ENCODE results near the gene RARRES1.

RARRES1 gene

DNA sequence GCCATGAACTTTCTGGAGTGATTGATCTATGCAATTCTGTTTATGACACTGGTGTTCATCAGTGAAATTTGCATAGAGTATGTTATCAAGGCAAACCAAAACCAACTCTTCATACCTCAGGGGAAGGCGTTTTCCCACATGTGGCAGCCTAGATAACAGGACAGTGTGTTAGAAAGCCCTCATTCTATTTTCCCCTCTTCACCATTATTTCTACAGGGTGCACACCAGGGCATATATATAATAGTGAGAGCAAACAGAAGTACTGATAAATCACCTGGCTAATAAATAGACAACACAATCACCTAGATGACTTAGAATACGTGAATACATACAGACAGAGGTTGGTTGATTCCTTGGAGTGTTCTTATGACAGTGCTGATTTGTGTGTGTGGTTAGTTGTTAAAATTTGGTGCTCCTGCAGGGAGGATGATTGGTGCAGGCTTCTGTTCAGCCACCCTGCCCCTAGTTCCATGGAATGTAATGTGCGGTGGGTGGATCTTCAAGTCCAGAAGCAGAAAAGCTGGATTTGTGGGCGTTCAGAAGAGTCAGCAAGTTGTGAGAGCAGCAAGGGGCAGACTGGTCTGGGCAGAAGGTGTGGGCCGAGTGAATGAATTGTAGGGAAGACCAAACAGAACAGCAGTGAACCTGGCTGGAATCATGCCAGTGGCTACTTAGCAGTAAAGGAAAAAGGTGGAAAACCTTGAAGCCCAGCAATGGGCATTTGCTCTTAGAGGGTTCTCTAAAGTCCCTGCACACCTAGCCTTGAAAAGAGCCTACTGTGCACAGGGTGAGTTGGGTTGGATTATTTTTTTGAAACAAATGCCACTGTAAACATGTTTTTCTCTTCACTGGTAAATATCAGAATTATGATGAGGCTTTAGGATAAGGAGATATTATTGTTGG is 11.7 kb upstream of the RARRES1 start:
- Histone ChIP-seq H3F3A (ENCODE audit: control insufficient read depth, insufficient read depth) (no peaks in the 10 kb centered on the region), H3K9me2 (replicated peaks; ENCODE audit: control insufficient read depth, low read length) (no peaks in the 10 kb centered on the region), H3K27ac (ENCODE audit: low read depth, low read length) (no peak overlapping the region), H3K4me1 (ENCODE audit: control insufficient read depth, low read length) (peaks cover 12% of the 10 kb centered on the region), H3K27me3 (ENCODE audit: control insufficient read depth, low read length) (no peaks in the 10 kb centered on the region), H4K20me1 (ENCODE audit: control insufficient read depth, insufficient read depth, low read depth, low read length) (no peaks in the 10 kb centered on the region), H3K4me3 (ENCODE audit: low read length) (no peak overlapping the region), H3K79me2 (ENCODE audit: control insufficient read depth, low read length) (no peaks in the 10 kb centered on the region), H3K36me3 (ENCODE audit: control insufficient read depth, low read length) (no peaks in the 10 kb centered on the region), H3K4me2 (ENCODE audit: low read length) (no peak overlapping the region), H3K9me3 (ENCODE audit: control insufficient read depth, insufficient read depth, low read length) (no peaks in the 10 kb centered on the region)
- TF ChIP-seq EZH2phosphoT487 (IDR thresholded peaks at IDR 0.05; ENCODE audit: borderline replicate concordance, low read length) (no peak), CTCF (IDR thresholded peaks at IDR 0.05; ENCODE audit: low read depth, low read length, poor library complexity, severe bottlenecking) (no peak)

DNA sequence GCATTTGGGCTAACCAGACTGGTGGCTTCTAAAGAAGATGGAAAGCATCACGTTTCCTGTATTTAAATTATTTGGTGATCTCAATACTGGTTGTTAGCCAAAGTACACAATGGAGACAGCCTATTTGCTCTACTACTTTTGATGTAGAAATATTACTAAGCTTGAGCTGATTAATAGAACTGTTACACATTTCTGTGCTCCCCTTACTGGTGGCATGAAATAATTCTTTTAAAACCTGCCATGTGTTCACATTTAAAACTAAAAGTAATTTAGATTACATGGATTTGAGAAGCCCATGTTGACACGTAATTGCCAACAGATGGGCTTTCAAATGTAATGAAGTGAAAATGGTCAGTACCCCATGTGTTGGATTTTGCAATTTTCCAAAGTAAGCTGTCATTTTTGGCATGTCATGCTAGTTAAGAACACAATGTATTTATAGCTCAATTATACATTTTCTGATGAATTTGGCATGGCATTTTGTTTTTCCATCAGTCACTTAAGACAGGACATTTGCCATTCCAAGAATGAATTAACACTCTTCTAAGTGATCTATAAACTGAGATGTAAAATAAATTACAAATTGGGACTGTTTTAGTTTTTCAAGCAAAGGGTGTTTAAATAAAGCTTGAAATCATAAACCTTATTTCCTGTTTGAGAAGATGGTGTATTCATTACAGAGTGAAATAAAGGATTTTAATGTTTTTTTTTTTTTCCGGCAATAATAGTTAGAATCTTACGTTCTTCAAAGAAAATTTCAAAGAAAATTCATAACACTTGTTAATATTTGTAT is 10.8 kb upstream of the RARRES1 start:
- Histone ChIP-seq H3K9me2 (replicated peaks; ENCODE audit: control insufficient read depth, low read length) (no peaks in the 10 kb centered on the region), H4K20me1 (ENCODE audit: control insufficient read depth, insufficient read depth, low read depth, low read length) (no peaks in the 10 kb centered on the region), H3K4me3 (ENCODE audit: low read length) (no peak overlapping the region), H3K4me1 (ENCODE audit: control insufficient read depth, low read length) (peaks cover 12% of the 10 kb centered on the region), H3K4me2 (ENCODE audit: low read length) (no peak overlapping the region), H3K9me3 (ENCODE audit: control insufficient read depth, insufficient read depth, low read length) (no peaks in the 10 kb centered on the region), H3K79me2 (ENCODE audit: control insufficient read depth, low read length) (no peaks in the 10 kb centered on the region), H3K27ac (ENCODE audit: low read depth, low read length) (no peak overlapping the region), H3F3A (ENCODE audit: control insufficient read depth, insufficient read depth) (no peaks in the 10 kb centered on the region), H3K36me3 (ENCODE audit: control insufficient read depth, low read length) (no peaks in the 10 kb centered on the region), H3K27me3 (ENCODE audit: control insufficient read depth, low read length) (no peaks in the 10 kb centered on the region)
- TF ChIP-seq CTCF (IDR thresholded peaks at IDR 0.05; ENCODE audit: low read depth, low read length, poor library complexity, severe bottlenecking) (no peak), EZH2phosphoT487 (IDR thresholded peaks at IDR 0.05; ENCODE audit: borderline replicate concordance, low read length) (no peak)

GRCh38 chr3:158739661-158740060 is 7.4 kb upstream of the RARRES1 start:
- Histone ChIP-seq H3K9me3 (ENCODE audit: control insufficient read depth, insufficient read depth, low read length) (no peaks in the 10 kb centered on the region), H3K4me3 (ENCODE audit: low read length) (no peak overlapping the region), H3K4me1 (ENCODE audit: control insufficient read depth, low read length) (peaks cover 12% of the 10 kb centered on the region), H3K27ac (ENCODE audit: low read depth, low read length) (no peak overlapping the region), H3K27me3 (ENCODE audit: control insufficient read depth, low read length) (no peaks in the 10 kb centered on the region), H3K9me2 (replicated peaks; ENCODE audit: control insufficient read depth, low read length) (no peaks in the 10 kb centered on the region), H4K20me1 (ENCODE audit: control insufficient read depth, insufficient read depth, low read depth, low read length) (no peaks in the 10 kb centered on the region), H3K79me2 (ENCODE audit: control insufficient read depth, low read length) (no peaks in the 10 kb centered on the region), H3K36me3 (ENCODE audit: control insufficient read depth, low read length) (no peaks in the 10 kb centered on the region), H3F3A (ENCODE audit: control insufficient read depth, insufficient read depth) (no peaks in the 10 kb centered on the region), H3K4me2 (ENCODE audit: low read length) (no peak overlapping the region)
- no peak for TF ChIP-seq EZH2phosphoT487 (IDR thresholded peaks at IDR 0.05; ENCODE audit: borderline replicate concordance, low read length)
- no peak for TF ChIP-seq CTCF (IDR thresholded peaks at IDR 0.05; ENCODE audit: low read depth, low read length, poor library complexity, severe bottlenecking)

Measured in DOHH2 (cell line).